Cerebellar nuclear complex (tissue), 1 donor: ENCODE data around the gene WDR20.

Experiments
- DNase-seq, 2 experiments: peaks; one replicate each; lab custom pipeline; 2025; lab: John Stamatoyannopoulos, UW

WDR20 gene

DNA sequence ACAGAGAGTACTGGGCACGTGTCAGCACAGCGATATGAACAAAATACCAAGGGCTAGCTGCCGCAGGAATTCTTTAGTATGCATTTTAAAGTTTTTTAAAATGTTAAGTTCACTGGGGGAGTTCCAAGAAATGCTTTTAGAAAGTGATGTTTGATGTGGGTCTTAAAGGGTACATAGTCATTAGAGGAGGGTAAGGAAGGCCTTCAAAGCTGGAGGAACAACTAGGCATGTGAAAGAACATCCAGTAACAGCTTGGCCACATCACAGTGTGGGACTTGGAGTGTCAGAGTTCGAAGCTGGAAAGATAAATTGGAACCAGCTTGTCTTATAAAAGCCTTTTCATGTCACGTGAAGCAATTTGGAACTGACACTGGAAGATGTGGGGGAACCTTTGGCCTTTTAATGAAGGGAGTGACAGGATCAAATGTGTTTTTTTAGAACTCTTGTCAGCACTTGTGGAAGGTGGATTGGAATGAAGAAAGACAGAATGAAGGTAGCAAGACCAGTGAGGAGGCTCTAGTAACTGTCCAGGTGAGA, 57.7 kb downstream of the WDR20 start:
- no peak for DNase-seq

DNA sequence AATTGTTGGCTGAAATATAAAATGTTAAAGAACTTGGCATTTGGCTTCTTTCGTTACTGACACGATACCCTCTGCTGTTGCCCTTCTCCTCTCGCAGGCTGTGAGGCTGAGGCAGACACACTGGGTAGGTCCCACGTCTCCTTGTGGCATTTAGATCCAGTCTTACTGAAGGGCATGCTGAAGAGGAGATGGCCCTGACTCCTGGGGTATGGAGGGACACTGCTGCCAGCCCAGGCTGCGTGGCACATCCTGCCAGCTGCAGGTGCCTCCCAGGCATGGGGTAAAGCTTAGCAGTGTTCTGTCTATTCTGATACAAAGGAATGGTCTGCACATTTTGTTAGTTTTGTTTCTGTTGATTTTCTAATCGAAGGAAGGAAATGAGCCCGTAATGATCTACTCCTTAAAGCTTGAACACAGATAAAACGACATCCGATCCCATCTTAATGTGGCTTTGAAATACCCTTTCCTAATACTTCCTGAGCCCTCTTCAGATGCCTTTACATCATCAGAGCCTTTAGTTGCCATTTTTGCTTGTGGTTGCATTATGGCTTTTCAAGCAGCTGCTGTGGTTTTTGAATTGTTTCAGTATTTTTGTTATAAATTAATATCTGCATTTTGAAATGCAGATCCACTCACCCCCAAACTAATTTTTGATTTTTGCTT, 61.1 kb downstream of the WDR20 start:
- no peak for DNase-seq

DNA sequence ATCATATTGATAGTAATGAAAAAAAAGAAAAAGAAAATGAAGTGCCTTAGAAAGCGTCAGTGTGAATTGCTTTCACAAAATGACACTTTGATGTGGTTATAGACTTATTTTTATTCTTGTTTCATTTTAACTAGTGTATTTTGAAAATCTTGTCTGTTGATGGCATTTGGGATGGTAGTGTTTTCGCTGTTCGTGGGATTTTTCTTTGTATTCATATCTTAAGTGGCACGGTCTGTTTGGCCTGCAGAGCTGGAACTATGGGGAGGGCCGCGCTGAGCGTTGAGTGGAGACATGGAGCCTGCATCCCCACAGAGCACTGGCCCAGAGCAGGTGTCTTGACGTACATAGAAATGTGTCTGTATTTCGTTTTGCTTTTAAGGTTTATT, 61.6 kb downstream of the WDR20 start:
- DNase-seq = no peak

DNA sequence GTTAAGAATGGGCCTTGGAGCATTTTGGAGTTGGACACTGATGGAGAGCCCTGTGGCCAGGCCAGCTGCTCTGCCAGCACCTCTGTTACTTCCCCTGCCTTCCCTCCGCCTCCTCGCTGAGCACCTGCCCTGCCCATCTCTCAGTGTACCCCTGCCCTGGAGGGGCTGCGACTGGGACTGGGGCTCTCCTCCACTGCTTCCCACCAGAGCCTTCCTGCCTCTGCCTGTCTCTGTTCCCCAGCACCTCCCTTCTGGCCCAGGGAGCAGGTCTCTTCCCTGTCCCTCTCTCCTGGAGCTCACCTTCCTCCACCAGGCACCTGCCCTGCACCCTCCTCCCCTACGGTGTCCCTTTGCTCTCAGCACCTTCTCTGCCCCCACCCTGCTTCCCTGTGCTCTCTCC, 62.1 kb downstream of the WDR20 start:
- DNase-seq = no peak

DNA sequence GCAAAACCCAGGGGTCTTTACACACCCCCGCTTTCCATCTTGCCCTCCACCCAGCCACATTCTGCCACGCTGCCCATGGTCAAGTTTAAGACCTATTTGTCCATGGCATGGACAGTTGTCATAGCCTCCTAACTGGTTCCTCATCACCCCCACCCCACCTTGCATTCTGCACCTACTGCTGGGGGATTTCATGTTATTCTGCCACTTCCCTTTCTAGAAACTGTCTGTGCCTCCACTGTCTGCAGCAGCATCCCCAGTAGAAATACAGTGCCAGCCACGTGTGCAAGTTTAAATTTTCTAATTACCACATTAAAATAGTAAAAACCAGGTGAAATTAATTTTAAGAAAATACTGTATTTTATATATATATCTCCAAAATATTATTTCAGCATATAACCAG, 63.2 kb downstream of the WDR20 start:
- no peak for DNase-seq

DNA sequence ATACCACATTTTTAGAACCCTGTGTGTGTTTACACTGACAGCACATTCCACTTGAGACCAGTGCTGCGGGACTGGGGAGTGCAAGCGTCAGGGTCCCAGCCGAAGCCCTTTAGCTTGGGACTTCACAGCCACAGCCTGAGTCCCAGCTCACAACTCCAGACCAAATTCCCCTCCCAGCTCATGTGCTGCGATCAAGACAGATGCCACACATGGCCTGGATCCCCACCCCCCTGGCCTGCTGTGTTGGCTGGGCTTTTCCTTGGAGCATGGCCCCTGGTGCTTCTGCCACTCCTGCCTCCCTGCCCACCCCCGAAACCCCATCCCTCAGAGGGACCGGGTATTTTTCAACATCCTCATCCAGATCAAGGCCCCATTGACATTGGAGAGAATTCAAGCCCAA, 63.7 kb downstream of the WDR20 start:
- DNase-seq = no peak

DNA sequence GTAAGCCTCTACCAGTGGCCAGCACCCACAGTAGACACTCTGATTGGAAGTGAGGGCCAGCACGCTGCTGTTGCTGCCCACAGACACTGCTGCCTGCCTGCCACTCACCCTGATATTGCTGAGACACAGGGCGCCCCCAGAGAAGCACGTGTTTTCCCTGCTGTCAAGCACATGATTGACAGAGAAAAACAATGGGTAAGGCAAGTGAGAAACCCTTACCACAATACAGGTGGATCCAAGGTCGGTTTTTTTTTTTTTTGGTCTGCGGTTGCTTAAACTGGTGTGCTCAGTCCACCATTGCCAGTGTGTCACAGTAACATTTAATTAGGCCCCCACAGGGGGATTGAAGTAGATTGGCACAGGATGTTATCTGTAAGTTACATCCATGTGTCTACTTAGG, 65.9 kb downstream of the WDR20 start:
- DNase-seq = no peak

DNA sequence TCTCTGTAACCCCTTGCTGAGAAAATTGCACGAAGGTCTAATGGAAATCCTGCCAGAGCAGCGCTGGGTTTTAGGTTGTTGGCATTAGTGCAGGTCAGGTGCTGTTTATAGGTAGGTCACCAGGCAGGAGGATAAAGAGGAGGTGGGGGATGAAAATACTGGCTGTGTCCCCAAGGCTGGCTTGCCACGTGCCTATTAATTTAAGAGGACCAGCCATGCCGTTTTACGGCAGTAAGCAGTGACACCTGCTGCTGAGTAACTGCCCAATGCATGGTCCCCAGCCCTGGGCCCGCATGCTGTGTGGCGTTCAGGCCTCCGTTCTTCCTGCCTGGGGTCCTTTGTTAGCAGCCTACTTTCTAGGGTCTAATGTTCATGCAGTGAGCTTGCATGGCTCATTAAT, 67.2 kb downstream of the WDR20 start:
- DNase-seq = no peak

DNA sequence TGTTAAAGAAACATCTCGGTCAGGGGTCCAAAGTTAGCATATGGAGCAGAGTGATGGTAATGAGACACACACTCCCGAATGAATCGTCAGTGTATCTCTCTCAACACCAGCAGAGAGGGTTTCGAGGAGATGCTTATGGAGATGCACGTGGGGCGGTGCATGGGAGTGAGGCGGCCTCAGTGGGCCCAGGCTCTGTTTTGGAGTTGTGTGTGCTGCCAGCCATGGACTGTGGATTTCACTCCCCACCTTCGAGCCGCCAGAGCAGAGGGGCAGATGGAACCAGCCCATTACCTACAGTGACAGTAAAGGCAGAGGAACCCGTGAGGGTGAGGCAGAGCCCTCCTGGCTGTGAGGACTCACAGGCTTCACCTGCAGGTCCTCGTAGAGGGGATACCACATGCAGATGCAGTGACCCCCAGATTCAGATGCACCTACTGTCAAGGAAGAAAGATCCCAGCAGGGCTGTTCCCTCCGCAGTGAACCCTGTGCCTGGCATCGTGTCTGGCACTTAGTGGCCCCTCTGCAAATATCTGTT, 68.2 kb downstream of the WDR20 start:
- DNase-seq = no peak

DNA sequence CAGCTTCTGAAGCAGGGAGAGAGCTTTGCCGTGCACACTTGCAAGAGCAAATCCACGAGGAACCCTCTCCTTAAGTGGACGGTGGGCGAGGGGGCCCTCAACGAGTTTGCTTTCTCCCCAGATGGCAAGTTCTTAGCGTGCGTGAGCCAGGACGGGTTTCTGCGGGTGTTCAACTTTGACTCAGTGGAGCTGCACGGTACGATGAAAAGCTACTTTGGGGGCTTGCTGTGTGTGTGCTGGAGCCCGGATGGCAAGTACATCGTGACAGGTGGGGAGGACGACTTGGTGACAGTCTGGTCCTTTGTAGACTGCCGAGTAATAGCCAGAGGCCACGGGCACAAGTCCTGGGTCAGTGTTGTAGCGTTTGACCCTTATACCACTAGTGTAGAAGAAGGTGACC, 69.0 kb downstream of the WDR20 start:
- no peak for DNase-seq

DNA sequence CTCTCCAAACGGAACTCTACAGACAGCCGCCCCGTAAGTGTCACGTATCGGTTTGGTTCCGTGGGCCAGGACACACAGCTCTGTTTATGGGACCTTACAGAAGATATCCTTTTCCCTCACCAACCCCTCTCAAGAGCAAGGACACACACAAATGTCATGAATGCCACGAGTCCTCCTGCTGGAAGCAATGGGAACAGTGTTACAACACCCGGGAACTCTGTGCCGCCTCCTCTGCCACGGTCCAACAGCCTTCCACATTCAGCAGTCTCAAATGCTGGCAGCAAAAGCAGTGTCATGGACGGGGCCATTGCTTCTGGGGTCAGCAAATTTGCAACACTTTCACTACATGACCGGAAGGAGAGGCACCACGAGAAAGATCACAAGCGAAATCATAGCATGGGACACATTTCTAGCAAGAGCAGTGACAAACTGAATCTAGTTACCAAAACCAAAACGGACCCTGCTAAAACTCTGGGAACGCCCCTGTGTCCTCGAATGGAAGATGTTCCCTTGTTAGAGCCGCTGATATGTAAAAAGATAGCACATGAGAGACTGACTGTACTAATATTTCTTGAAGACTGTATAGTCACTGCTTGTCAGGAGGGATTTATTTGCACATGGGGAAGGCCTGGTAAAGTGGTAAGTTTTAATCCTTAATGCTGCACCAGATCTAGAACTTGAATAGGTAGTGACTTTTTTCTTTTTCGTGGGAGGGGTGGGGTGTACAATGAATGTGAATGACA, 69.7 kb downstream of the WDR20 start:
- DNase-seq = no peak

DNA sequence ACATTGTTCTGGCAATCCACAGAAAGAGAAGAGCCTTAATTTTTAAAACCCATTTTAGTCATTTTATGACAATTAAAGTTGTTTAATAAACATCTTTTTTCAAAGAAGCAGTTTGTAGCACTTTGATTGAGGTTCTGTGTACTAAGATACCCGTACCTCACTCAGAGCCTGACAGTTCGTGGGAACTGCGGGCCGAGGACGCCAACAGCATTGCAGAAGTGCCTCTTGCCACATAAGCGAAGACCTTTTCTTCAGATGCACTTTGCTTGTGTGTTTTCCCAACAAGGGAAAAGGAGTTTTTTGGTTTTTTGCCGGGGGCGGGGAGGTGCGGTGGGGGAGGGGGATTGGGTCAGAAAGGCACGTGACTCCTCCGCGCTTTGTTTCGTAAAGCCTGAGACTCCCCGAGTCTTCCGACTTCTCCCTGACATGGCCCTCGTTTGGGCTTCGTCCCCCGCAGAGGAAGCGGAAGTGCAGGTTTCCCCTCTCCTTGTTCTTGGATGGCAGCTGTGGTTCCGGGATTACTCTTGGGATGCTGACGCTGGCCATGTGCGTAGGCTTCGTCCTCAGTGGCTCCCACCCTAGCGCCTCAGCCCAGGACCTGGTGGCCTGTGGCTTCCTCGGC, 70.8 kb downstream of the WDR20 start:
- no peak for DNase-seq

DNA sequence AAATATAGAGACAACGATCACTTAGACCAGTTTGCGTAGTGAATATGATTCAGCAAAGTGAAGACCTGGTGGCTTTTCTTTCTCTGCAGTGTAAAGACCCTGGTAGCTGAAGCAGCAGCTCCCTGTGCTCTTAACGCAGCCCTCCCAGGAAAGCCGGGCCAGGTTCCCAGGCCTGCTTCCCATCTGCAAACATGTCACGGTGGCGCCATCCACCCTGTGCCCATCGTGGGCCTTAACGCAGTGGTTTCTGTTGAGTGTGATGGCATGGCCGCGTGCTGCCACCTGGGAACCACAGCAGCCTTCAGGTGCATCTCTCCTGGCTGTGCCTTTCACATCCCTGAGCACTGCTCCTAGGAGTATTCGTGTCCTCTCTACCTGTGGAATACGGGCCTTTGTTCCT, 71.5 kb downstream of the WDR20 start:
- no peak for DNase-seq

DNA sequence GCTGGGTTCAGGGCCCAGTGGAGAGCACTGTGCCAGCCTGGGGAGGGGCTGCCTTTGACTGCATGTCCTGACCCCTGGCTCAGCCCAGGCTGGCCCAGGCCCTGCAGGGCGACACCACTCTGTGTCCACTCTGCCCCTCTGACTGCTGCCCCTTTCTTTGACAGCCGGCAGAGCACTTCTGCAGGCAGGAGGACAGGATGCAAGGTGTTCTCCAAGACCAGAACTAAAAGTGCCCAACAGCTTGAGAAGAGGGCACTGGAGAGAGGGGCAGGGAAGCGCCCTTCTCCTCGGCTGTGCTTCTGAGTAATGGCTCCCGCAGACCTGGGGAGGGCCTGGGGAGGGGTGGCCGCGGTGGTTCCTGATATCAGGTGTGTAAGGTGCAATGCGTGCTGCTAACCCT, 72.7 kb downstream of the WDR20 start:
- DNase-seq = no peak

DNA sequence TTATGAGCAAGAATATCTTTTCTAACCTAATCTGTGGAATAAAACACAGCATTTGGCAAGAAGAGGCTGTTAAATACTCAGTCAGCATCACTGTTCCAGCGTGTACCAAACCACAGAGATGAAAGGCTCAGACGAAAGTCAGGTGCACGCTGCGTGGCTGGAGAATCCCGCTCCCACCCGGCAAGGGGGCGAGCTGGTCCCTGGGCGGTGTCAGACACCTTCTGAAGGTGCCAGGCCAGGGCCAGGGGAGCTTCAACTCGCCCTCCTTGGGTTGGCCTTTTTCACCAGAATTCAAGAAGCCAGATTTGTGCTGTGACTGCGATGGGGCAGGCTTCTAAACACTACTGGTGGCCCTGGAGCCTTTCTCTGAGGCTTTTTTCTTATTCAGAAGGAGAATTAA, 73.1 kb downstream of the WDR20 start:
- no peak for DNase-seq

DNA sequence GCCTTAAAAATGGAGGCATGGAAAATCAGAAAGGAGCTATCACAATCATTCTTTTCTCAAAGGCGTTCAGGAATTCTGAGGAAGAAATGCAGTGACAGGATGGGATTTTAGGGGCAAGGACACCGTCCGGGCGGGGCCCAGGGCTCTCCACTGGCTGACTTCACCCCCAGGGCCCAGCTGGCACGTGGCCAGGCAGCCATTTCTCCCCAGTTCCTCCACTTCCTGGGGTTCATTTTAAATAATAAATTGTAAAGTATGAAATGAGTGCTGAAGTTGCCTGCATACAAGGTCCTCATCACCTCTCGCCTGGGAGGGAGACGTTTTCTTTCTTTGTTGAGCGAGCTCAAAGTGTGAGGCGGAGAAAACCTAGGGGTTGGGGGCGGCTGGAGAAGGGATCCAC, 73.8 kb downstream of the WDR20 start:
- DNase-seq = no peak

DNA sequence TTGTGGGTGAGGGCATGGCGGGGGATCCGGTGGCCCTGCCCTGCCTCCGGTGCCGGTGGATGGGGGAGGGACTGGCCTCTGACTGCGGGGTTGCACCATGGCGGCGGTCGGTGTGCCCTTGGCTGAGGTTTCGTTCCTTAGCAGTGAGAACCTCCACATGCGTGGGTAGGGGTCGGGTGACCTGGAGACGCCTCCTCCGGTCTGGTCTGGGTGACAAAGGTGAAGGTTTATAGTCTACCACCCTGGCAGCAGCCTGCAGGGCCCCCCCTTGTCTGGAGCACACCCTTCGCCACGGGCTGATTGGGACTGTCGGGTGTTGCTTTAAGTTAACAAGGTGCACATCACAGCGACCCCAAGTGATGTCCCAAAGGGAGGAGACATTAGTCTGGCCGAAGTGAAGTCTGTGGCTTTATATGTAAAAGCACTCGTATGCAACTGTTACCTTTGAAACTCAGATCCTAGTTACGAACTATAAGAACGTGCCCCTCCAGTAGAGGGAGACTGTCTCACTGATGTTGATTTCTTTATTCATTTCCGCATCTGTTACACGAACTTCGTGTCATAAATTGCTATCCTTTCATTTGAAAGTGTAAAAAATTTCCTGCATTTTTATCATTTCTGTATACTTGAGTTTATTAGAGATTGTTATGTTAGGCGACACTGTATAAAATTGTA, 74.4 kb downstream of the WDR20 start:
- DNase-seq = no peak

DNA sequence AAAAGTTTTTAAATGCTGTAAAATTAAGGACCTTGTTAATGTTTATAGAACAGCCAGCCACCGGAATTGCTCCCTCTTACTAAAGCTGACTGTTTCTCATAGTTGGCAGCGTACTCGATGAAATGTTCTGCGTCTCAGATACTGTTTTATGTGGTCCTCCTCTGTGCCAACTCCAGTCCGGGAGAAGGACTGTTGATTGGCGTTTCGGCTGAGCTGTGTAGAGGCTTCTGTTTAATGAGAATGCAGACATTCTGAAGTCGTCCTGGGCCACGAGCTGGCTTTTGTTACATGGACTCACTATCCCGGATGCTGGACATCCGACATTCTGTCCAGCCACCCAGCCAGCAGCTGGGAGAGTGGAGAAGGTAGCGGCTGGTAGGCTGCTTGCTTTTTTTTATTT, 75.4 kb downstream of the WDR20 start:
- no peak for DNase-seq

DNA sequence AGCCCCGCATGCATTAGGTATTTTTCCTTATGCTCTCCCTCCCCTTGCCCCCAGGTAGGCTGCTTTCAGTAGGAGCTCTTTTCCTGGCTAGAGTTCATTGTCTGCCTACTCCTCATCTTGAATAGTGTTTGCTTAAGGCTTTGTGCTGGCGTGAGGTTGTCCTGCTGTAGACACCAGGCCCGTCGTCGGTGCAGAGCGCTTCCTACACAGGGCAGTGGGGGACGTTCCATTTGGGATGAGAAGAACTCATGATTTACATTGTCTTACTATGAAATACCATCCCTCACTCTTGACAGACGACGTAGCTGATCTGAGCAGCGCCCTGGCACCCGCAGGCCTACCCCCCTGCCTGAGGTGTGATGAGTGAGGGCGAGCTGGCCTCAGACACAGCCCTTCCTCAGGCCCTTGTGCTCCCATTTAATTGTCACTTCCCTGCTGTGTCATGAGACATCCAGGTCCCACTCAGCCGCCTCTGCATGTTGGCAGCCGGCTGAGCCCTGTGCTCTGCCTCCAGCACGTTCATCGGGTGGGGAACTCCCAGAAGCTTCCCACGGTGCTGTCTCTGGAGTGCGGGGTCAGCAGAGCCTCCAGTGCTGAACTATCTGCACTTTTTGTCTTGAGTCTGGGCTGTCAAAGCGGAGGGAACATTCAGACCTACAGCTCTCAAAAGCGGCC, 76.0 kb downstream of the WDR20 start:
- no peak for DNase-seq

DNA sequence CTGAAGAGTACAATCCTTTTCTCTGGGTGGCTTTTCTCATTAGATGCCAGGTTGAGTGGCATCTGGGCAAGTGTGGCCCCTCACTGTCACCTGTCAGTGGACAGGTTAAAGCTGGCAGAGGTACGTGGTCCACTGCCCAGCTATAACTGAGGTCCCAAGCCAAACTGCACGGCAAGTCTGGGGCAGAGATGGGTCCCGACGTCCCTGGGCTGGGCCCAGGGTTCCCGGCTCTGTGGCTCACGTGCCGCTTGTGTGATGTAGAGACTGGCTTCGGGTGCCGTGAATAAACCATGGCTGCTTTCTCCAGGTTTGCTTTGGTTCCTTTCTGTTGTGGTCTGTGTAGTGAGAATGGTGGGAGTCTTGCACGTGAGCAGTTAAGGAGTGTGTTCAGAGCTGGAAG, 77.7 kb downstream of the WDR20 start:
- no peak for DNase-seq

DNA sequence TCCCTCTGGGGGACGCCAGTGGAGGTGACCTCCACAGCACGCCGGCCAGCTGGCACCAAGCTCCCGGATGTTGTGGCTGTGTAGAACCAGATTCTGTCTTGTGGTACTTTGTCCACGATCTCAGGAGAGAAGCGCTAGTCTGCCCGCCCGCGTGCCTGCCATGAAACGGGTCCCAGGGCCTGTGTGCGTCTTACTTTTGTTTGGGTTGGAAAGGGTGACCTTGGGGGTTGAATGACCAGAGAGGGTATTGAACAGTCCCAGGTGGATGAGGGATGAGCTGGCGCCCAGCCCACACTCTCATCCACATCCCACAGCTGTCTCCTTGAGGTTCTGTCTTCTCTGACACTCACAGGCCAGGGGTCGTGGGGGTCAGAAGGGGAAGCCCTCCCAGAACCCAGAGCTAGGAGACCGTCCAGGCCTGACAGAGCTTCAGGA, 78.3 kb downstream of the WDR20 start:
- DNase-seq = no peak

DNA sequence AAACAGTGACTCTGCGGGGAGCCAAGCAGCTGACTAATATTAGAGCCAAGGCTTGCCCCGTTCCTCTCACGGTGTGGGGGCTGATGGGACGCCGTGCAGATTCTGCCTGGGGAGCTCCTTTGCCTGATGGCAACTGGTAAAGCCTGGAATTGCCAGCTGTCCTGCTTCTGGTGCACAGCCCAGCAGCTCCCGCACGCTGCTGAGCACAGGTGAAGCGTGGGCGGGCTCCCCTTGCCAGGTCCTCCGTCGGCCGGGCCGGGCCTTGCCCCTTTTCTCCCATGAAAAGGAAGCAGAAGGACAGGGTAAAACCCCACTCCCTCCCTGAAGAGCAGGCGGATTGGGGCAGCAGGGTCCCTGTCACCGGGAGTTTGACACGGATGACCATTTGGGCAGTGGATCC, 79.0 kb downstream of the WDR20 start:
- no peak for DNase-seq
